Eye (tissue), 1 donor: ENCODE results near the gene INHBA.

ENCODE experiments used
- DNase-seq: peaks from one replicate; pipeline ENCODE4 v3.0.0-alpha.2; 2015

The INHBA gene

GRCh38 chr7:41702635-41703371, at the start of gene INHBA:
Gene INHBA, minus strand, starts transcription at chr7:41703090. Its CDS starts 2,716 bp downstream, at chr7:41700374.
- DNase-seq: no peak

DNA sequence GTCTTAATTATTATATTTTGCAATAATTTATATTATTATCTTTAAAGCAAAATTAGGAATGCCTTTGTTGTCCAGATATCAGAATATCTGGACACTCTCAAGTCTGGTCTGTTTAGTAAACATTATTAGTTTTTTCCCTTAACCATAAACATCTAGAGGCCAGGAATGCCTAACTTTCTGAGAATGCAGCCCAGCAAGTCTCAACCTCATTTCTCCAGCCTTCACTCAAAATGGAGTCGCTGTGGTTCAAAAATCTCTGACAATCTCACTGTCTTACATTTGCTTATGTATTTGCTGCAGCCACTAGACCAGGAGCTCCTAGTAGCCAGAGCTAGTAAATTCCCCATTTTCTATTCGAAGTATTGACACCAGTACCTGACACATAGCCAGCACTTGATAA, 49.7 kb upstream of the INHBA start:
- no peak for DNase-seq

GRCh38 chr7:41750661-41751540, 48.0 kb upstream of the INHBA start:
- no peak for DNase-seq

- DNase-seq: no peak
Observed at GRCh38 chr7:41747961-41748360, 45.1 kb upstream of the INHBA start.

DNA sequence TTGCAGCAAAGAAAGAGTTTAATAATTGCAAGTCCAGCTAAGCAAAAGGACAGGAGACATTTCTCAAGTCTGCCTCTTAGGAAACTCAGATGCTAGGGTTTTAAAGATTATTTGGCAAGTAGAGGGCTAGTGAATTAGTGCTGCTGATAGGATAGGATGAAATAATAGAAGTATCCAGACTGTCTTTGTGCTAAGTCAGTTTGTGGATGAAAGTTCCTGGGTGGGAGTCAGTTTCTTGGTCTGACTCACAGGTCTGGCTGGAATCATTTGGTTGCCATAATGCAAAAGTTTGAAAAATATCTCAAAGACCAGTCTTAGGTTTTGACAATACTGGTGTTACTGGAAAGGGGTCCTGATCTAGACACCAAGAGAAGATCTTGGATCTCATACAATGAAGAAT, 42.6 kb upstream of the INHBA start:
- no peak for DNase-seq

DNA sequence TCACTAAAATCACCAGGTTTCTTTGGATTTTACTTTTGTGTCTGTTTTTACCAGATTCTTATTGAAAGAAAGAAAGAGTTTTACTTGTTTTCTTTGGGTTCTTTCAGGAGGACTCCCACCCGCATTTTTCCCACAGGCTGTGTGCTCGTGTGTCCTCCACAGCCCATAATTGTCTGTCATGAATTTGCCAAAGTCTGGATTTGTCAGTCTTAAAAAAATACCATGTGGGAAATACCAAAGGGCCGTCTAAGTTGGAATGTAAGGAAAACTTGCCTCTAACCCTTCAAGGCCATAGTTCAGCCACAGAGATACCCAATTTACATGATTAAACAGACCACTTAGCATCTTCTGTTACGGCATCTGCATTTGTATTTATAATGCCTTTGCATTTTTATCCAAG, 41.3 kb upstream of the INHBA start:
- DNase-seq: no peak

GRCh38 chr7:41742401-41743020, 39.6 kb upstream of the INHBA start:
- DNase-seq: no peak

DNA sequence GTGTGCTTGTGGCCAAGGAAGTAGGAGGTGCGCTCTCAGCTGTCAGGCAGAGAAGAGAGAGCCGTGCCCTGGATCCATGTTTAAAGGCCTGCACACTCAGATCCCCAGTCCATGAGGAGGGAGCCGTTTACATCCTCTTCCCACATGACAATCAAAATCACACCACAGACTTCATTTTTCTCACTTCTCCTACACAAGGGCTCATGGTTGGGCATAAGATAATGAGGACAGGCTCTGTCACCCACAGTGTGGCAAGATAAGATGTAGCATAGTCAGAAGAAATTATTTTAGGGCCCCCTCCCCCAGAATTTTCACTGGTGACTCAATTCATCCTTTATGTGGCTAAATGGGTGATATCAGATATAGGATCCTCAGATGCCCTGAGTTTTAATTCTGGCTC, 35.9 kb upstream of the INHBA start:
- no peak for DNase-seq

DNA sequence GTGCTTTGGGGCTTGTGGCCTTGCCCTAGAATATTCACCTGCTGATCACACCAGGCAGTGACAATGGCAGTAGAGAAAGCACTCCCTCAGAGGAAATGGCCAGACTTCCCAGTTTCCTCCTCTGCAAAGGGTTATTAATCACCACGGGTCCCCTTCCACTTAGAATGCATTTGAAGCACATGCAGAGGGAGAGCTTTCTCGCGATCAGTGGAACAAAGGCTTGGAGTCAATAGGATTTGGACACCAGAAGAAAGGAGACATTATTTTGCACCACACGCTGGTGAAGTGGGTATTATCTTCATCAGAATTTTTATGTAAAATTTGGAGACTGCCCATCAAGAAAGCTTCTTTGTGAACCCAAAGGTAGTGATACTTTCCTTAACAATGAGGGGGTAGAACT, 35.4 kb upstream of the INHBA start:
- no peak for DNase-seq

DNA sequence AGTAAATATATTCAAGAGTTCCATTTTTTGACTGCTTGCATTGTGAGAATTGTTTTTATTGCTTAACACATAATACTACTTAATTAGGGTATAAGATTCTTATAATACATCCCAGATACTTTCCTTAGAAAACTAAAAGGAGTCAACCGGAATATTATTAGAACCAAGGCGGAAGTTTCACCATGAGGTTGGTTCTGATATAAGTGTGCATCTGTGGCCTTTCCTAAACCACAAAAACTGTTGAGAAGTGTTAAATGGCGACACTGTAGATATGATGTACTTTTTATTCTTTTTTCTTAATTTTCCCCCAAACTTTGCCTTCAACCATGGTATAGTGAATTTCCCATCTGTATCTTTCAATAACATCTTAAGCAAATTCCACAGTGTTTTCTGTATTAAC, 32.3 kb upstream of the INHBA start:
- no peak for DNase-seq

DNA sequence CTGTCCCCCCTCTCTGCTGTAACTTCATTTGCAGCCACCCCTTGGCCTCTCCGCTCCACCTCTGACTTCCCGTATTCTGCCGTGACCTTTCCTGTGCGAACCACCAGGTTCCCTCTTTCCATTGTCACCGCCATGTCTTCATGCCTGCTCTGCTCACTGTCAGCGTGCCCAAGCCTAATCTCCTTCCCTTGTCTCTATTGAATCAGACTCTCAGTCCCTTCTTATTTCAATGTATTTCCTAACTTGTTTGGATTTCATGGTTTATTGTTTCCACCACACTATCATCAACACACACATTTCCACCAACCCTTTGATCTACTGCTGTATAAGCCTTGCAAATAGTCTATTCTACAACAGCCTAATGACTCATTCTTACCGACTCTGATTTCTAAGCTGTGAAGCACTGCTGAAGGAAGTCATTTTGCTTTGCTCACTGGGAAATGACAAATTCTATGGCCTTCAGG, 30.0 kb upstream of the INHBA start:
- DNase-seq: no peak

- no peak for DNase-seq
Observed at GRCh38 chr7:41732436-41732785, 29.5 kb upstream of the INHBA start.

DNA sequence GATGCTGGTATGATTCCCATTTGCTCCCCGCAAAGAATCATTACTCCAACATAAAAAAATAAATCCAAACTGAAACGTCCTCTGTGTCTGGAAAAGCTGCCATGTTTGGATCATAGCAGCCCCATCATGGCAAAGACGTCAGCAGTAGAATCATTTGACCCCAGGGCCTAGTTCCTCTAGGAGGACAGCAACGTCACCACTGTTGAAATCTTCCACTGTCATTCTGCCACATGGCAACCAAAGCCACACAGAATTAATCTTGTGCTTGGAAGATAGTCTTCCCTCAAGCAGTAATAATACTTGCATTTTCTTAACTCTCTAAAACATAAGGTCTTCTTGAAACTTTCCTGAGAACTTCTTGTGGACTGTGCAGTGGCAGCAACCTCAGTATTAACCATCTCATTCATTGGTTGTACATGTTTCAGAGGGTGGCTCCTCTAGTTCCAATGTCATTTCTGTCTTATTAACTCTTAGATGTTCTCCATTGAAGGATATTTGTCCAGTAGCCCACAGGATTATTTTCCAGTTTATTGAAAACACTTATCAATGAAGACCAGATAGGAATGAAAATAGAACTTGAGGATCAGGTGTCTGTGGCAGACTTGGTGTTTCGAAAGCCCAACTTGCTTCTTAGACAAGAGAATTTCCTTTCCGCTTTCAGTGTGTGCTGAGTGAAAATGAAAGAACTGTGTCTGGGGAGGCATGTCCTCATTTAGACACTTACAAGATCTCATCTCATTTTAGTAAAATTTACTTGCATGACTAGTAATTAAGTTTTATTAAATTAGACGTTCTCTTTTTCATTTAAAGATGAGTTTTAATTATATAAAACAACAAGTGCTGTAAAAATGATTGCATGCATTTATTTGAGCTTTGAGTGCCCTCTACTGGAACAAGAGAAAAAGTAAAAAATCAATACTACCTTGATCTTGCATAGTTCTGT, 28.9 kb upstream of the INHBA start:
- DNase-seq: peak; percentile 34

DNA sequence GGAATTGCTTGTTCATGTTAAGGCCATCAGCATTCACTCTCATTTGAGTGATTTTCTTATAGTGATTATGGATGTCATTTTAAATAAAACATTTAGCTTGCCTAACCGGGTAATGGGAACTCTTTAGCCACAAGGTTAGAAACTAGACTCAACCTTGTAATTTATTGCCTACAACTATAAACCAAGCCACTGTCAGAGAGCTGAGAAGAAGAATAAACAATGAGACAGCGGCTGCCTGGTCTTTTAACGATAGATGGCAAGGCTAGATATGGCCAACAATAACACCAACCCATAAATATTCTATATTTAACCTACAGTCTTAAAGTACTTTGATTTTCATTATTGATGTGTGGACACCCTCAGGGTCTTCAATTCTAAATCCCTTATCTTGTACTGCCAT, 27.8 kb upstream of the INHBA start:
- no peak for DNase-seq

GRCh38 chr7:41730161-41730560, 27.3 kb upstream of the INHBA start:
- DNase-seq: no peak

- no peak for DNase-seq
Observed at GRCh38 chr7:41729059-41729458, 26.2 kb upstream of the INHBA start.

DNA sequence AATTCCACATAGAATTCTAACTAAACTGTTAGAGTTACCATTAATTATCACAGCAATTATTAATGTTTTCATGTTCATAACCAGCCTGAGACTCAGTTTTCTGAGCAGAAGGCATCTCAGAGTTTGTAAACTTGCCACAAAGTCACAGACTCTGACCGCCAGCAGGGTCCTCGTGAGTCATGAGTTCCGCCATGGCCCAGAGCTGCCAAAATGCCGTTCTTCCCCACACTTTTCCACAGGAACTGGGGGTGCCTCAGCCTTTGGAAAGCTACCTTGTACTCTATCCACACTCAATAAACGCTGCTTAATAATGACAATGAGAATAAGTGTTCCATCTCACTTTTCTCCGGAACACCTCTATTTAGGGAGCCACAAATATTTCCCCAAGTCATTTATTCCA, 22.1 kb upstream of the INHBA start:
- no peak for DNase-seq

GRCh38 chr7:41720886-41721285, 18.0 kb upstream of the INHBA start:
- DNase-seq: no peak

DNA sequence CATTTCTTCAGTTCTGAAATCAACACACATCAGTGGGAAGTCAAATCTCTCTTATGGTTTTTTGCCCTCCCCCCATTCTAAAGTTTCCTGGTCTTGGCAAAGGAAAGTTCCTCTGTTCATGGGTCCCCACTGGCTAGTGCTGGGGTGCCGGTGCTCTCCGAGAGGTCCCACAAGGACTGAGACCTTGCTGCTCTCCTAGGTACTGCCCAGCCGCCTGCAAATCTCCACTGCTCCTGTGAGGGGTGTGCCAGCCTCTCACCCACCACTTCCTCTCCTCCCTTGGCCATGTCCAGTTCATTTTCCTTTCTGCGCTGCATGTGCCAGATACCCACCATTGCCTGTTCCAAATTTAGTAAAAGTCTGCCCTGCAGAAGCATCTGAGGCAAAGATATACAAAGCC, 17.2 kb upstream of the INHBA start:
- DNase-seq: no peak

- no peak for DNase-seq
Observed at GRCh38 chr7:41716691-41717090, 13.8 kb upstream of the INHBA start.

GRCh38 chr7:41715000-41715399, 12.1 kb upstream of the INHBA start:
- DNase-seq: no peak

GRCh38 chr7:41711283-41712064, 8.6 kb upstream of the INHBA start:
- no peak for DNase-seq
